Adrenal gland (tissue), 5 donors: ENCODE results near the gene KCTD1.

ENCODE experiments used
- POLR2A ChIP-seq, 2 donors: fragments of 450-650 bp; IDR thresholded peaks; one replicate each; pipeline ENCODE4 v1.6.1; 2017; ENCODE audit warnings: antibody characterized with exemption in 2 of 2, mild to moderate bottlenecking in 2 of 2, moderate library complexity in 1 of 2
- TF ChIP-seq, protein P1 (sequence below), 6 experiments: fragments of 450-650 bp in 4 of 6; fragments of 200-600 bp in 2 of 6; sonication (generic) in 1 of 6; IDR thresholded peaks; 1 replicate in 5 of 6; 2 replicates in 1 of 6; pipeline versions ENCODE4 v1.5.1 to v1.8.0; 2016 to 2021; ENCODE audit warnings: antibody characterized with exemption in 6 of 6, mild to moderate bottlenecking in 2 of 6, moderate library complexity in 1 of 6
- donor health status: DM: no; HTN: no; CAD: no.

DNA sequence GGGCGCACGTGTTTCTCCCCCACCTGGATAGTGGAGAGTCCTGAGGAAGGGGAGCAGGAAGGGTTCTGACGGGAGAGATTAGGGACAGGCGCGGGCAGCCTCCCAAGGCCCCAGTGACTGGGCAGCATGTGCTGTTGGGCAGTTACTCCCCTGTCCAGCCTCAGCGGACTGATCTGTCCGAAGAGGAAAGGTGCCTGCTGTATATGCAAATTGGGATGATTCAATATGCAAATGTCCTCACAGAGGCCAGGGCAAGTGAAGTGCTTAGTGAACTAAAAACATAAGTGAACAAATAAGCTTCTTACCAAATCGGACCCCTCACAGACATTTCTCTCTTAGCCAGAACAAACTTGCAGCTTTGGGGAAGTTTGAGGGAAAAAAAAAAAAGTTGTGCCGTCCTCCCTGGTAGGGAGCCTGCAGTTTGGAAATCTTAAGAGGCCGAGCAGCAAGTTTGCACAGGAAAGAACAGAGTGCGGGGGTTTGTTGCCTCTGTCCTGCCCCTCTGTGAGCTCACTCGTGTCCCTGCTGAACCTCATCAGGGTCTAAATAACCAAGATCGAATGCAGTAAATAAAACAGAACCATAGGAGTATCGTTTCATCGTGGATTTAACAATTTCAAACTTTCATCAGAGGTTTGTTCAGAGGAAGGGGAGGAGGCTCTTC, 141.4 kb downstream of the KCTD1 start:
- TF ChIP-seq, protein P1, sequence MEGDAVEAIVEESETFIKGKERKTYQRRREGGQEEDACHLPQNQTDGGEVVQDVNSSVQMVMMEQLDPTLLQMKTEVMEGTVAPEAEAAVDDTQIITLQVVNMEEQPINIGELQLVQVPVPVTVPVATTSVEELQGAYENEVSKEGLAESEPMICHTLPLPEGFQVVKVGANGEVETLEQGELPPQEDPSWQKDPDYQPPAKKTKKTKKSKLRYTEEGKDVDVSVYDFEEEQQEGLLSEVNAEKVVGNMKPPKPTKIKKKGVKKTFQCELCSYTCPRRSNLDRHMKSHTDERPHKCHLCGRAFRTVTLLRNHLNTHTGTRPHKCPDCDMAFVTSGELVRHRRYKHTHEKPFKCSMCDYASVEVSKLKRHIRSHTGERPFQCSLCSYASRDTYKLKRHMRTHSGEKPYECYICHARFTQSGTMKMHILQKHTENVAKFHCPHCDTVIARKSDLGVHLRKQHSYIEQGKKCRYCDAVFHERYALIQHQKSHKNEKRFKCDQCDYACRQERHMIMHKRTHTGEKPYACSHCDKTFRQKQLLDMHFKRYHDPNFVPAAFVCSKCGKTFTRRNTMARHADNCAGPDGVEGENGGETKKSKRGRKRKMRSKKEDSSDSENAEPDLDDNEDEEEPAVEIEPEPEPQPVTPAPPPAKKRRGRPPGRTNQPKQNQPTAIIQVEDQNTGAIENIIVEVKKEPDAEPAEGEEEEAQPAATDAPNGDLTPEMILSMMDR (IDR thresholded peaks at IDR 0.05), result no peak
- no peak for TF ChIP-seq POLR2A (IDR thresholded peaks at IDR 0.05)
